Left ventricle myocardium inferior (tissue), 1 donor: Measurements from ENCODE around the gene NFE2L1. TPM values are rescaled to one million over a fixed set of nuclear protein-coding genes. Genes with fewer than 3 reads are reported as not detected.
A peak's percentile ranks its signal among the peaks of the same experiment; 100 is the strongest.

Experiments
- DNase-seq: peaks from one replicate; pipeline ENCODE4 v3.0.0-alpha.2; 2020
- H3K27ac ChIP-seq: fragments of 200-600 bp; replicated peaks from 2 replicates; pipeline ENCODE4 v1.8.0; 2021
- H3K27me3 ChIP-seq: fragments of 200-600 bp; 2 replicates; pipeline ENCODE4 v1.8.0; 2021; ENCODE audit warnings: low read depth
- H3K36me3 ChIP-seq: fragments of 200-600 bp; 2 replicates; pipeline ENCODE4 v1.8.0; 2021
- H3K4me1 ChIP-seq: fragments of 200-600 bp; 2 replicates; pipeline ENCODE4 v1.8.0; 2021
- H3K4me3 ChIP-seq: fragments of 200-600 bp; 2 replicates; pipeline ENCODE4 v1.8.0; 2021; ENCODE audit warnings: mild to moderate bottlenecking, moderate library complexity
- H3K9me3 ChIP-seq: fragments of 200-600 bp; replicated peaks from 2 replicates; pipeline ENCODE4 v1.8.0; 2021
- intact Hi-C: fragments of 100-400 bp; cut with micrococcal nuclease; formaldehyde crosslinking; loops from one replicate; pipeline ENCODE4 v1.11.0; 2022
- total RNA-seq: library from RNA; stranded (reverse); fragmentation: NEBNext Ultra II Directional; extraction: Animal tissue kit (Norgen Biotek cat#: 25700); gene quantifications from one replicate; pipeline ENCODE4 v1.2.1, GENCODE V29; 2021
- TF ChIP-seq, protein P1 (sequence below): fragments of 200-600 bp; IDR thresholded peaks from 2 replicates; pipeline ENCODE4 v1.8.0; 2021; ENCODE audit warnings: antibody characterized with exemption, mild to moderate bottlenecking, borderline replicate concordance
- donor health status: DM: no; HTN: yes; CAD: no; lungs with severe emphysema.

The NFE2L1 gene
- total RNA-seq, 1 donor from 2014 or later: 895 TPM

GRCh38 chr17:48051706-48052486, 3.7 kb downstream of the NFE2L1 start:
- peaks cover 28% of the 10 kb centered on the region for H3K36me3 ChIP-seq
- H3K4me3 ChIP-seq: peak overlapping the region; percentile 76
- intact Hi-C loops: no loop called here
- DNase-seq: peak; percentile 74
- TF ChIP-seq, protein P1, sequence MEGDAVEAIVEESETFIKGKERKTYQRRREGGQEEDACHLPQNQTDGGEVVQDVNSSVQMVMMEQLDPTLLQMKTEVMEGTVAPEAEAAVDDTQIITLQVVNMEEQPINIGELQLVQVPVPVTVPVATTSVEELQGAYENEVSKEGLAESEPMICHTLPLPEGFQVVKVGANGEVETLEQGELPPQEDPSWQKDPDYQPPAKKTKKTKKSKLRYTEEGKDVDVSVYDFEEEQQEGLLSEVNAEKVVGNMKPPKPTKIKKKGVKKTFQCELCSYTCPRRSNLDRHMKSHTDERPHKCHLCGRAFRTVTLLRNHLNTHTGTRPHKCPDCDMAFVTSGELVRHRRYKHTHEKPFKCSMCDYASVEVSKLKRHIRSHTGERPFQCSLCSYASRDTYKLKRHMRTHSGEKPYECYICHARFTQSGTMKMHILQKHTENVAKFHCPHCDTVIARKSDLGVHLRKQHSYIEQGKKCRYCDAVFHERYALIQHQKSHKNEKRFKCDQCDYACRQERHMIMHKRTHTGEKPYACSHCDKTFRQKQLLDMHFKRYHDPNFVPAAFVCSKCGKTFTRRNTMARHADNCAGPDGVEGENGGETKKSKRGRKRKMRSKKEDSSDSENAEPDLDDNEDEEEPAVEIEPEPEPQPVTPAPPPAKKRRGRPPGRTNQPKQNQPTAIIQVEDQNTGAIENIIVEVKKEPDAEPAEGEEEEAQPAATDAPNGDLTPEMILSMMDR: peak; percentile 46
- H3K27ac ChIP-seq: peak overlapping the region; percentile 97
- no peaks in the 10 kb centered on the region for H3K27me3 ChIP-seq
- no peaks in the 10 kb centered on the region for H3K9me3 ChIP-seq
- peaks cover 90% of the 10 kb centered on the region for H3K4me1 ChIP-seq

DNA sequence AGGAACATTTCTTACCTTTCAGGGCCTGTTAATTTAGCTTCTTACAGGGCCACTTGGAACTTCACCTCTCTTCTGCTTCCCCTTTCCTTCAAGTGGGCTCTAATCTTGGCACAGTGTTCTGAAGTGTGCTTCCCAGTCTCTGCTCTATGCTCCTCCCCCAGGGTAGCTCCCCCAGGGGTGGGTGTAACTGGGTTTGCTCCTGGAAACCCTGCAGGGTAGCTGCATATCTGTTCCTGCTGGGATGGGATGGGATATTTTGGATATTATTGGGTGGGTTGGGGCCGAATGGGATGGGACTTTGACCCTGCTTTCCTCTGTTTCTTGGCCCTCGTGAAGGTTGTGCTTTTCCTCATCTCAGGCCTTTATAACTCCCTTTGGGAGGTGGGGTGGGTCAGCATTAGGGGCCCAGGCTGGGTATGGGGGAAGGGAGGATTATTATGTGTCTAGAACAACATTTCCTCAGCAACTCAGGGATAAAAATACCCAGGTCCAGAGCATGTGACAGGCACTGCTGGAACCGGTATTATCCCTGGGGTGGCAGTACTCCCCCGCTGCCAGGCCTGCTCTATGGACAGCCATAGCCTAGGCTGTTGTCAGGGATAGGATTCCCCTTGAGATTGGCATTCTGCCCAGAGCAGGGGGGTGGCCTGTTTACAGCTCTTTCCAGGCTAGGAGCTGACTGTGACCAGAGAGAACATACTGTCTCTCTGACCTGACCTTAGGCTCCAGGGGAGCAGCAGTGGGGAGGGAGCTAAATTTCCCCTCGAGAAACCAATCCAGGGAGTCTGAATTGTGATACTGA, 5.0 kb downstream of the NFE2L1 start:
- no peaks in the 10 kb centered on the region for H3K9me3 ChIP-seq
- H3K27ac ChIP-seq: peak overlapping the region; percentile 97
- peak; percentile 89 for DNase-seq
- H3K4me1 ChIP-seq: peaks cover 96% of the 10 kb centered on the region
- intact Hi-C loops: no loop called here
- no peaks in the 10 kb centered on the region for H3K27me3 ChIP-seq
- H3K4me3 ChIP-seq: peak overlapping the region; percentile 76
- peaks cover 41% of the 10 kb centered on the region for H3K36me3 ChIP-seq
- TF ChIP-seq, protein P1: no peak

DNA sequence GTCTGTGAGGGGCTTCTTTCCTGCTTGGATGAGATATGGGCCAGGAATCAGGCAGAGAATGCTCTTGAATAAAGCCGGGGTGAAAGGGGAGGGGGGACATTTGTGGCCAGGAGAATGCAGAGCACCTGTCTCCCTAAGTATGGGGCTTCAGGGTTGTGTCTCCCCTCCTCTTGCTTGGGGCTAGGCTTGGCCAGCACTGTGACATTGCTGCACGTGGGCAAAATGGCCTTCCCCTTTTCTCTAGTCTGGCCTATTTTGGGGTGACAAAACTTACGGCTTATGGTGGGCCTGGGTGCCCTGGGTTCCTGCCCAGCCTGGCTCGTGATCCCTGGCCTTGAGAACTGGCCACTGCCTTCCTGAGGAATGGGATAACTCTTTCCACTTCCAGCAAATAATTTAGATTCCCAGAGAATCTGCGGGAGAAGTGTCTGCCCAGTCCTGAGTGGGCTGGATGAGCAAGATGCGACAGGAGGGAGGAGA, 5.6 kb downstream of the NFE2L1 start:
- TF ChIP-seq, protein P1: no peak
- no peaks in the 10 kb centered on the region for H3K9me3 ChIP-seq
- intact Hi-C loops: no loop called here
- H3K27me3 ChIP-seq: no peaks in the 10 kb centered on the region
- no peak for DNase-seq
- peaks cover 100% of the 10 kb centered on the region for H3K4me1 ChIP-seq
- peaks cover 47% of the 10 kb centered on the region for H3K36me3 ChIP-seq
- peak overlapping the region; percentile 76 for H3K4me3 ChIP-seq
- peak overlapping the region; percentile 97 for H3K27ac ChIP-seq

DNA sequence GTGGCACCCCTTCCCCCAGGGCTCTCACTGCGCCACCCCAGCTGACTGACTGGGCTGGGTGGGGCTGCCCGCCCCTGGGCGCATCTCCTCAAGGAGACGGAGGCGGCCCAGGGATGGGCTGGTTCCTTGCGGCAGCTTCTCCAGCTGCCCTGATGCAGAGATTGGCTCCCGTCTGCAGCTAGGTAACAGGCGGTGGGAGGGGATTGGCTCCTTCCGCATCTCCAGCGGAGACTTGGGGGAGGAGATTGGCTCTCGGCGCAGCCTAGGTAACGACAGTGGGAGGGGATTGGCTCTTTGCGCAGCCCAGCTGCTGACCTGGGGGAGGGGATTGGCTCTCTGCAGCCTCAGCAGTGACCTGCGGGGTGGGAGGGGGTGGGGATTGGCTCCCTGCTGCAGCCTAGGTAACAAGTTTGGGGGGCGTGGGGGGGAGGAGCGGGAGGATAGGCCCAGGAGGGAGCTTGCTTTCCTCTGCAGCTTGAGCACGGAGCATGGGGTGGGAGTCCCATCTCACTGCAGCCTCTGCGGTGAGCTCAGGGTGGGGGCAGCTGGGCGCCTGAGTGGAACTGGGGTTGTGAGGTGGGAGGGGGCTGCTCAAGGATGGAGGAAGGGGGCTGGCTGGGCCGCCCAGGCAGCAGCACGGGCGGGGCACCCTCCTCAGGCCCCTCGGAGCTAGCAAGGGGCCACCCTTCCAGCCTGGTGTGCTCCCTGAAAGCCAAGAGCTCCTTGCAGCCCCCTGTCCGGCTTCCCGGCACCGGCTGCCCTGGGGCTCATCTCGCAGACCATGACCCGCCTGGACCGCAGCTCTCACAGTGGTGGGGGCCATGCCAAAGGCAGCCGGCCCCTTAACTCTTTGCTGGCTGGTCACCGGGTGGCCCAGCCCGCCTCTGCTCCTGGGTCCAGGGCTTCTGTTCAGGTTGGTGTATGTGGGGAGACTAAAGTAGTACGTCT, 6.4 kb downstream of the NFE2L1 start:
- intact Hi-C loops: no loop called here
- Histone ChIP-seq H3K36me3 (peaks cover 54% of the 10 kb centered on the region), H3K27me3 (no peaks in the 10 kb centered on the region), H3K27ac (peak overlapping the region; percentile 97), H3K9me3 (no peaks in the 10 kb centered on the region), H3K4me3 (peak overlapping the region; percentile 76), H3K4me1 (peaks cover 100% of the 10 kb centered on the region)
- DNase-seq: peak; percentile 76
- TF ChIP-seq, protein P1: no peak
